ENCODE data around the gene LRRN3.

The LRRN3 gene

GRCh38 chr7:111092406-111093236 is 1.7 kb downstream of the LRRN3 start:
- TF ChIP-seq EZH2 (IDR thresholded peaks at IDR 0.05) (no peak), POLR2AphosphoS5 (IDR thresholded peaks at IDR 0.05; ENCODE audit: borderline replicate concordance, low read depth, low read length) (no peak)
- no peak for DNase-seq (ENCODE audit: low read depth, low spot score)
- H3K36me3 ChIP-seq (ENCODE audit: insufficient read depth, low read length) = no peaks in the 10 kb centered on the region
- H3K9me3 ChIP-seq (ENCODE audit: low read depth, low read length) = no peaks in the 10 kb centered on the region
- no peak overlapping the region for H3K9ac ChIP-seq (ENCODE audit: insufficient read length)
- no peak overlapping the region for H3K27ac ChIP-seq
- no peak overlapping the region for H3K4me3 ChIP-seq

GRCh38 chr7:111093496-111093895 is 2.6 kb downstream of the LRRN3 start:
- Histone ChIP-seq H3K9me3 (ENCODE audit: low read depth, low read length) (no peaks in the 10 kb centered on the region), H3K36me3 (ENCODE audit: insufficient read depth, low read length) (no peaks in the 10 kb centered on the region), H3K9ac (ENCODE audit: insufficient read length) (no peak overlapping the region), H3K4me3 (no peak overlapping the region), H3K27ac (no peak overlapping the region)
- TF ChIP-seq EZH2 (IDR thresholded peaks at IDR 0.05) = no peak
- no peak for TF ChIP-seq POLR2AphosphoS5 (IDR thresholded peaks at IDR 0.05; ENCODE audit: borderline replicate concordance, low read depth, low read length)
- no peak for TF ChIP-seq FOXP2 (optimal IDR thresholded peaks at IDR 0.05; ENCODE audit: control extremely low read depth, extremely low read length, insufficient read depth)
- no peak for DNase-seq (ENCODE audit: low read depth, low spot score)

- H3K9me3 ChIP-seq (ENCODE audit: low read depth, low read length) = no peaks in the 10 kb centered on the region
- H3K36me3 ChIP-seq (ENCODE audit: insufficient read depth, low read length) = no peaks in the 10 kb centered on the region
- DNase-seq (ENCODE audit: low read depth, low spot score) = no peak
- H3K27ac ChIP-seq = no peak overlapping the region
- H3K4me3 ChIP-seq = no peak overlapping the region
- no peak for TF ChIP-seq EZH2 (IDR thresholded peaks at IDR 0.05)
- TF ChIP-seq POLR2AphosphoS5 (IDR thresholded peaks at IDR 0.05; ENCODE audit: borderline replicate concordance, low read depth, low read length) = no peak
- TF ChIP-seq FOXP2 (optimal IDR thresholded peaks at IDR 0.05; ENCODE audit: control extremely low read depth, extremely low read length, insufficient read depth) = no peak
- H3K9ac ChIP-seq (ENCODE audit: insufficient read length) = no peak overlapping the region
Observed at GRCh38 chr7:111094419-111094818, 3.5 kb downstream of the LRRN3 start.

- no peak for DNase-seq (ENCODE audit: low read depth, low spot score)
- H3K36me3 ChIP-seq (ENCODE audit: insufficient read depth, low read length) = no peaks in the 10 kb centered on the region
- no peaks in the 10 kb centered on the region for H3K9me3 ChIP-seq (ENCODE audit: low read depth, low read length)
- no peak overlapping the region for H3K4me3 ChIP-seq
- TF ChIP-seq FOXP2 (optimal IDR thresholded peaks at IDR 0.05; ENCODE audit: control extremely low read depth, extremely low read length, insufficient read depth) (no peak), EZH2 (IDR thresholded peaks at IDR 0.05) (no peak), POLR2AphosphoS5 (IDR thresholded peaks at IDR 0.05; ENCODE audit: borderline replicate concordance, low read depth, low read length) (no peak)
- H3K27ac ChIP-seq = no peak overlapping the region
- no peak overlapping the region for H3K9ac ChIP-seq (ENCODE audit: insufficient read length)
Observed at GRCh38 chr7:111096997-111097396, 6.1 kb downstream of the LRRN3 start.

GRCh38 chr7:111098011-111098925 is 7.3 kb downstream of the LRRN3 start:
- no peak overlapping the region for H3K4me3 ChIP-seq
- H3K9me3 ChIP-seq (ENCODE audit: low read depth, low read length) = no peaks in the 10 kb centered on the region
- no peak for TF ChIP-seq EZH2 (IDR thresholded peaks at IDR 0.05)
- TF ChIP-seq POLR2AphosphoS5 (IDR thresholded peaks at IDR 0.05; ENCODE audit: borderline replicate concordance, low read depth, low read length) = no peak
- TF ChIP-seq FOXP2 (optimal IDR thresholded peaks at IDR 0.05; ENCODE audit: control extremely low read depth, extremely low read length, insufficient read depth) = no peak
- no peak overlapping the region; the same call in 1 of the 2 replicates for H3K27ac ChIP-seq
- H3K36me3 ChIP-seq (ENCODE audit: insufficient read depth, low read length) = no peaks in the 10 kb centered on the region
- DNase-seq (ENCODE audit: low read depth, low spot score) = no peak
- H3K9ac ChIP-seq (ENCODE audit: insufficient read length) = no peak overlapping the region

- Histone ChIP-seq H3K9ac (ENCODE audit: insufficient read length) (no peak overlapping the region), H3K36me3 (ENCODE audit: insufficient read depth, low read length) (no peaks in the 10 kb centered on the region), H3K9me3 (ENCODE audit: low read depth, low read length) (no peaks in the 10 kb centered on the region), H3K27ac (no peak overlapping the region), H3K4me3 (no peak overlapping the region)
- TF ChIP-seq EZH2 (IDR thresholded peaks at IDR 0.05) = no peak
- DNase-seq (ENCODE audit: low read depth, low spot score) = no peak
Observed at GRCh38 chr7:111098926-111099250, 8.0 kb downstream of the LRRN3 start.

GRCh38 chr7:111101856-111102646 is 11.1 kb downstream of the LRRN3 start:
- DNase-seq (ENCODE audit: low read depth, low spot score) = no peak
- TF ChIP-seq POLR2AphosphoS5 (IDR thresholded peaks at IDR 0.05; ENCODE audit: borderline replicate concordance, low read depth, low read length) (no peak), FOXP2 (optimal IDR thresholded peaks at IDR 0.05; ENCODE audit: control extremely low read depth, extremely low read length, insufficient read depth) (no peak), EZH2 (IDR thresholded peaks at IDR 0.05) (no peak)
- no peaks in the 10 kb centered on the region for H3K36me3 ChIP-seq (ENCODE audit: insufficient read depth, low read length)
- no peak overlapping the region for H3K9ac ChIP-seq (ENCODE audit: insufficient read length)
- no peak overlapping the region for H3K4me3 ChIP-seq
- no peak overlapping the region for H3K27ac ChIP-seq
- H3K9me3 ChIP-seq (ENCODE audit: low read depth, low read length) = no peaks in the 10 kb centered on the region

GRCh38 chr7:111103136-111103535 is 12.2 kb downstream of the LRRN3 start:
- H3K27ac ChIP-seq = no peak overlapping the region
- no peak for DNase-seq (ENCODE audit: low read depth, low spot score)
- H3K9me3 ChIP-seq (ENCODE audit: low read depth, low read length) = no peaks in the 10 kb centered on the region
- no peaks in the 10 kb centered on the region for H3K36me3 ChIP-seq (ENCODE audit: insufficient read depth, low read length)
- no peak overlapping the region for H3K4me3 ChIP-seq
- no peak overlapping the region for H3K9ac ChIP-seq (ENCODE audit: insufficient read length)
- TF ChIP-seq EZH2 (IDR thresholded peaks at IDR 0.05) (no peak), POLR2AphosphoS5 (IDR thresholded peaks at IDR 0.05; ENCODE audit: borderline replicate concordance, low read depth, low read length) (no peak), FOXP2 (optimal IDR thresholded peaks at IDR 0.05; ENCODE audit: control extremely low read depth, extremely low read length, insufficient read depth) (no peak)
